KMS-11 (cell line): ENCODE results near the gene SS18.
"Not testable (repeated sequence)": the region's sequence is repeated elsewhere in the genome, so short reads cannot be mapped to it uniquely, and the experiment has no call there.

Experiments
- H2AFZ ChIP-seq: fragments of 200-600 bp; sonication (generic); 2 replicates; pipeline ENCODE4 v1.6.1; 2016; ENCODE audit warnings: antibody characterized with exemption, mixed run types, low read depth
- H3K27ac ChIP-seq: fragments of 200-600 bp; sonication (generic); 2 replicates; pipeline ENCODE4 v1.6.1; 2016; ENCODE audit warnings: mild to moderate bottlenecking, mixed run types
- H3K27me3 ChIP-seq: fragments of 200-600 bp; sonication (generic); 2 replicates; pipeline ENCODE4 v1.6.1; 2017; ENCODE audit warnings: mild to moderate bottlenecking, low read depth, mixed run types, moderate library complexity; ENCODE audit not compliant: insufficient read depth
- H3K36me3 ChIP-seq: fragments of 200-600 bp; sonication (generic); 2 replicates; pipeline ENCODE4 v1.6.1; 2017; ENCODE audit warnings: mild to moderate bottlenecking, mixed run types; ENCODE audit not compliant: insufficient read depth
- H3K4me1 ChIP-seq: fragments of 200-600 bp; sonication (generic); 2 replicates; pipeline ENCODE4 v1.6.1; 2016; ENCODE audit warnings: mild to moderate bottlenecking, low read depth, mixed run types; ENCODE audit not compliant: poor library complexity, severe bottlenecking
- H3K4me2 ChIP-seq: fragments of 200-600 bp; sonication (generic); 2 replicates; pipeline ENCODE4 v1.7.0; 2016; ENCODE audit warnings: mild to moderate bottlenecking, mixed run types
- H3K4me3 ChIP-seq: fragments of 200-600 bp; sonication (generic); IDR thresholded peaks from 2 replicates; pipeline ENCODE4 v1.6.1; 2017; ENCODE audit warnings: low read depth, low read length, mixed read lengths; ENCODE audit not compliant: insufficient read depth
- H3K79me2 ChIP-seq: fragments of 200-600 bp; sonication (generic); 2 replicates; pipeline ENCODE4 v1.6.1; 2016; ENCODE audit warnings: low read depth, mixed run types; ENCODE audit not compliant: insufficient read depth
- H3K9ac ChIP-seq: fragments of 200-600 bp; sonication (generic); 2 replicates; pipeline ENCODE4 v1.6.1; 2016; ENCODE audit warnings: mild to moderate bottlenecking, mixed run types
- H4K20me1 ChIP-seq: fragments of 200-600 bp; sonication (generic); 2 replicates; pipeline ENCODE4 v1.6.1; 2016; ENCODE audit warnings: mild to moderate bottlenecking, mixed run types; ENCODE audit not compliant: insufficient read depth
- CTCF ChIP-seq: fragments of 200-600 bp; sonication (generic); conservative IDR thresholded peaks from 2 replicates; pipeline ENCODE4 v1.6.1; 2017; ENCODE audit warnings: low read depth, mild to moderate bottlenecking, antibody characterized with exemption, low read length, moderate library complexity, mixed read lengths

The SS18 gene

GRCh38 chr18:26127786-26128185 lies 37.4 kb upstream of the SS18 start:
- H4K20me1 ChIP-seq = no peaks in the 10 kb centered on the region
- no peak overlapping the region for H3K4me3 ChIP-seq
- peaks cover 6% of the 10 kb centered on the region for H3K4me1 ChIP-seq
- TF ChIP-seq CTCF = no peak
- H3K27ac ChIP-seq = no peak overlapping the region
- H3K4me2 ChIP-seq = no peak overlapping the region
- H2AFZ ChIP-seq = no peak overlapping the region
- H3K79me2 ChIP-seq = no peaks in the 10 kb centered on the region
- no peaks in the 10 kb centered on the region for H3K27me3 ChIP-seq
- no peaks in the 10 kb centered on the region for H3K36me3 ChIP-seq
- no peak overlapping the region for H3K9ac ChIP-seq

- H3K79me2 ChIP-seq, H3K9ac ChIP-seq, H2AFZ ChIP-seq, H3K27ac ChIP-seq, H3K4me1 ChIP-seq, H4K20me1 ChIP-seq, H3K27me3 ChIP-seq, H3K36me3 ChIP-seq, H3K4me2 ChIP-seq, H3K4me3 ChIP-seq: not testable (repeated sequence)
These were observed 31.6 kb upstream of the SS18 start for GRCh38 chr18:26121994-26122393.

- no peaks in the 10 kb centered on the region for H3K4me1 ChIP-seq
- no peaks in the 10 kb centered on the region for H4K20me1 ChIP-seq
- no peaks in the 10 kb centered on the region for H3K36me3 ChIP-seq
- no peak overlapping the region for H3K9ac ChIP-seq
- no peaks in the 10 kb centered on the region for H3K27me3 ChIP-seq
- H2AFZ ChIP-seq = no peak overlapping the region
- no peak for TF ChIP-seq CTCF
- no peak overlapping the region for H3K4me3 ChIP-seq
- no peaks in the 10 kb centered on the region for H3K79me2 ChIP-seq
- H3K27ac ChIP-seq = no peak overlapping the region
- no peak overlapping the region for H3K4me2 ChIP-seq
These were observed 31.1 kb upstream of the SS18 start for GRCh38 chr18:26121476-26121875.

- H3K4me2 ChIP-seq = no peak overlapping the region
- no peak overlapping the region for H3K9ac ChIP-seq
- no peaks in the 10 kb centered on the region for H3K36me3 ChIP-seq
- no peaks in the 10 kb centered on the region for H4K20me1 ChIP-seq
- TF ChIP-seq CTCF = no peak
- H3K27me3 ChIP-seq = no peaks in the 10 kb centered on the region
- H3K79me2 ChIP-seq = no peaks in the 10 kb centered on the region
- H3K4me3 ChIP-seq = no peak overlapping the region
- no peak overlapping the region for H3K27ac ChIP-seq
- H3K4me1 ChIP-seq = no peaks in the 10 kb centered on the region
- no peak overlapping the region for H2AFZ ChIP-seq
These were observed 28.8 kb upstream of the SS18 start for GRCh38 chr18:26119246-26119645.

- no peaks in the 10 kb centered on the region for H4K20me1 ChIP-seq
- H2AFZ ChIP-seq = no peak overlapping the region
- no peak overlapping the region for H3K4me2 ChIP-seq
- H3K4me1 ChIP-seq = peaks cover 10% of the 10 kb centered on the region
- no peak overlapping the region for H3K9ac ChIP-seq
- H3K36me3 ChIP-seq = no peaks in the 10 kb centered on the region
- H3K27ac ChIP-seq = no peak overlapping the region
- no peak for TF ChIP-seq CTCF
- no peaks in the 10 kb centered on the region for H3K27me3 ChIP-seq
- H3K4me3 ChIP-seq = no peak overlapping the region
- no peaks in the 10 kb centered on the region for H3K79me2 ChIP-seq
These were observed 13.6 kb upstream of the SS18 start for GRCh38 chr18:26104035-26104434.
